Endothelial cell of umbilical vein (primary cell): Measurements from ENCODE around the gene C1QTNF2. TPM values are rescaled to one million over a fixed set of nuclear protein-coding genes. Genes with fewer than 3 reads are reported as not detected.

Experiments used
- BruUV-seq: library from RNA; stranded (reverse); fragments of 400-500 nt; replicated peaks from 2 replicates; lab custom pipeline; 2021; lab: Mats Ljungman, UMichigan
- CTCF ChIA-PET: fragments of 300-600, 350-600 bp; sonication (Branson Sonifier 250); formaldehyde crosslinking; loops from one replicate; lab custom pipeline; 2021; ENCODE audit warnings: antibody characterized with exemption, inconsistent platforms; lab: Charles Lee
- POLR2A ChIA-PET: fragments of 300-600, 350-600 bp; sonication (Branson Sonifier 250); formaldehyde crosslinking; loops from one replicate; lab custom pipeline; 2021; ENCODE audit warnings: antibody characterized with exemption, inconsistent platforms; lab: Charles Lee
- DNase-seq: peaks from one replicate; pipeline ENCODE4 v3.0.0-alpha.2; 2011; ENCODE audit warnings: low read depth, low spot score
- FAIRE-seq: peaks from 2 replicates; lab custom pipeline; 2011; peaks lifted over from hg19 to GRCh38; lab: Jason Lieb, UNC
- H2AFZ ChIP-seq: 2 replicates; pipeline ENCODE4 v1.6.0; 2012; ENCODE audit warnings: low read depth, low read length, control low read depth, inconsistent platforms
- H3K27ac ChIP-seq: 2 replicates; pipeline ENCODE4 v1.5.1; 2011; ENCODE audit warnings: low read depth, mild to moderate bottlenecking, control low read depth, low read length, moderate library complexity; ENCODE audit not compliant: insufficient read depth
- H3K27me3 ChIP-seq, 2 experiments: 2 replicates each; pipeline versions ENCODE4 v1.6.0 to v1.6.1; 2011; ENCODE audit warnings: low read length in 2 of 2, mixed read lengths in 1 of 2; ENCODE audit not compliant: control insufficient read depth in 2 of 2, insufficient read depth in 2 of 2
- H3K36me3 ChIP-seq, 2 experiments: 2 replicates in 1 of 2; 3 replicates in 1 of 2; pipeline ENCODE4 v1.5.1; 2011; ENCODE audit warnings: low read length in 2 of 2, mild to moderate bottlenecking in 1 of 2, moderate library complexity in 1 of 2; ENCODE audit not compliant: control insufficient read depth in 2 of 2, insufficient read depth in 2 of 2; ENCODE audit errors: extremely low read depth in 1 of 2
- H3K4me1 ChIP-seq: 3 replicates; pipeline ENCODE4 v1.5.1; 2011; ENCODE audit warnings: mild to moderate bottlenecking, low read length; ENCODE audit not compliant: control insufficient read depth, insufficient read depth; ENCODE audit errors: extremely low read depth
- H3K4me2 ChIP-seq: 2 replicates; pipeline ENCODE4 v1.6.1; 2011; ENCODE audit warnings: low read length, control low read depth, mixed read lengths; ENCODE audit not compliant: insufficient read depth
- H3K4me3 ChIP-seq, 3 experiments: fragments of 200-600 bp in 1 of 3; sonication (generic), shearing (Covaris generic) in 1 of 3; replicated peaks in 1 of 3; 2 replicates each; pipeline ENCODE4 v1.5.1; 2011 to 2016; ENCODE audit warnings: control low read depth in 3 of 3, low read length in 3 of 3, mild to moderate bottlenecking in 2 of 3, inconsistent platforms in 1 of 3, low read depth in 1 of 3, moderate library complexity in 1 of 3; ENCODE audit not compliant: insufficient read depth in 1 of 3
- H3K79me2 ChIP-seq: 2 replicates; pipeline ENCODE4 v1.6.0; 2012; ENCODE audit warnings: low read length, inconsistent platforms; ENCODE audit not compliant: control insufficient read depth, insufficient read depth
- H3K9ac ChIP-seq: replicated peaks from 2 replicates; pipeline ENCODE3; 2011; ENCODE audit warnings: low read length, control low read depth; ENCODE audit not compliant: insufficient read depth; ENCODE audit errors: extremely low read depth
- H3K9me1 ChIP-seq: replicated peaks from 3 replicates; pipeline ENCODE4 v1.6.0; 2011; ENCODE audit warnings: mild to moderate bottlenecking, low read length; ENCODE audit not compliant: control insufficient read depth, insufficient read depth; ENCODE audit errors: extremely low read depth
- H3K9me3 ChIP-seq: replicated peaks from 2 replicates; pipeline ENCODE4 v1.5.1; 2012; ENCODE audit warnings: low read length, inconsistent platforms; ENCODE audit not compliant: control insufficient read depth, insufficient read depth
- H4K20me1 ChIP-seq: replicated peaks from 2 replicates; pipeline ENCODE3; 2011; ENCODE audit warnings: mild to moderate bottlenecking, low read length; ENCODE audit not compliant: control insufficient read depth, insufficient read depth; ENCODE audit errors: extremely low read depth
- EZH2 ChIP-seq: IDR thresholded peaks from 2 replicates; pipeline ENCODE4 v1.6.1; 2012; ENCODE audit warnings: borderline replicate concordance, low read depth, mild to moderate bottlenecking, moderate library complexity, low read length, inconsistent platforms; ENCODE audit not compliant: severe bottlenecking
- FOS ChIP-seq: IDR thresholded peaks from 2 replicates; pipeline ENCODE4 v1.6.1; 2011; ENCODE audit warnings: mild to moderate bottlenecking, low read length, moderate library complexity, borderline replicate concordance; ENCODE audit not compliant: insufficient read depth
- GATA2 ChIP-seq: IDR thresholded peaks from 2 replicates; pipeline ENCODE4 v1.7.0; 2011; ENCODE audit warnings: low read depth, mild to moderate bottlenecking, moderate library complexity, mixed read lengths, low read length; ENCODE audit not compliant: insufficient read length, insufficient read depth
- JUN ChIP-seq: IDR thresholded peaks from 2 replicates; pipeline ENCODE4 v1.6.1; 2011; ENCODE audit warnings: borderline replicate concordance, low read depth; ENCODE audit not compliant: insufficient read length, insufficient read depth
- MYC ChIP-seq: IDR thresholded peaks from one replicate; pipeline ENCODE4 v1.6.1; 2011; ENCODE audit warnings: mild to moderate bottlenecking, low read depth, low read length
- POLR2A ChIP-seq: IDR thresholded peaks from 2 replicates; pipeline ENCODE4 v1.6.1; 2012; ENCODE audit warnings: low read depth, mild to moderate bottlenecking, control low read depth, low read length
- POLR2AphosphoS5 ChIP-seq: IDR thresholded peaks from 2 replicates; pipeline ENCODE4 v1.6.1; 2012; ENCODE audit warnings: low read depth, mild to moderate bottlenecking, control low read depth, low read length, moderate library complexity; ENCODE audit not compliant: insufficient read depth
- dilution Hi-C: fragments of 300-500 bp; cut with MboI; formaldehyde crosslinking; loops from one replicate; pipeline ENCODE4 v1.15.0; 2019; ENCODE audit warnings: low sequenced_read_pairs; ENCODE audit not compliant: extremely low pct_ligation_motif_present
- intact Hi-C: fragments of 100-400 bp; cut with micrococcal nuclease; formaldehyde crosslinking; loops from one replicate; pipeline ENCODE4 v1.10.0; 2022
- polyA plus RNA-seq, 4 experiments: library from polyadenylated mRNA; depleted of rRNA in 3 of 4; stranded (reverse) in 3 of 4; unstranded in 1 of 4; fragments of >200 nt; gene quantifications; 2 replicates each; pipeline versions ENCODE4 v1.2.1 to v1.2.3, GENCODE V29; 2011 to 2012; ENCODE audit warnings: missing spikeins in 1 of 4
- total RNA-seq: library from RNA; stranded (reverse); gene quantifications from 2 replicates; pipeline ENCODE4 v1.2.3, GENCODE V29; 2021
- TF ChIP-seq, protein P1 (sequence below), 2 donors: IDR thresholded peaks; 1 replicate in 1 of 2; 2 replicates in 1 of 2; pipeline ENCODE4 v1.5.1; 2011; ENCODE audit warnings: low read length in 2 of 2, mild to moderate bottlenecking in 2 of 2, moderate library complexity in 2 of 2, control low read depth in 1 of 2, inconsistent platforms in 1 of 2, low read depth in 1 of 2; ENCODE audit not compliant: insufficient read depth in 1 of 2; ENCODE audit errors: extremely low read depth in 1 of 2
- TF ChIP-seq, protein P2 (sequence below): IDR thresholded peaks from 2 replicates; pipeline ENCODE4 v1.6.1; 2011; ENCODE audit not compliant: insufficient read depth, insufficient read length

C1QTNF2 gene
- total and polyA plus RNA-seq, 2 donors (not counting 3 experiments of a cell fraction or from before 2014, with no cell fraction given) = 0.52 to 0.53 TPM

- peaks cover 29 to 34% of the 10 kb centered on the region in 2 experiments for H3K27me3 ChIP-seq
- dilution Hi-C loops = no loop called here
- no peaks in the 10 kb centered on the region for H4K20me1 ChIP-seq
- H2AFZ ChIP-seq = no peak overlapping the region
- no peak for FAIRE-seq
- intact Hi-C loops = no loop called here
- H3K79me2 ChIP-seq = no peaks in the 10 kb centered on the region
- BruUV-seq = no TSS peak
- H3K36me3 ChIP-seq = no peaks in the 10 kb centered on the region
- H3K4me1 ChIP-seq = peaks cover 7% of the 10 kb centered on the region
- no peaks in the 10 kb centered on the region for H3K9me1 ChIP-seq
- H3K9ac ChIP-seq = no peak overlapping the region
- no peak overlapping the region for H3K27ac ChIP-seq
- H3K4me3 ChIP-seq = no peak overlapping the region
- ChIA-PET CTCF (interaction anchor here (1.3 kb wide), 1 partner anchor 24 kb away, joined by 5 read pairs; no protein-coding TSS in a partner anchor), POLR2A (no interaction called here)
- no peak for DNase-seq
- no peak overlapping the region for H3K4me2 ChIP-seq
- TF ChIP-seq GATA2 (no peak), FOS (no peak), EZH2 (no peak), POLR2AphosphoS5 (no peak), POLR2A (no peak), MYC (no peak), JUN (no peak)
- TF ChIP-seq, protein P1, sequence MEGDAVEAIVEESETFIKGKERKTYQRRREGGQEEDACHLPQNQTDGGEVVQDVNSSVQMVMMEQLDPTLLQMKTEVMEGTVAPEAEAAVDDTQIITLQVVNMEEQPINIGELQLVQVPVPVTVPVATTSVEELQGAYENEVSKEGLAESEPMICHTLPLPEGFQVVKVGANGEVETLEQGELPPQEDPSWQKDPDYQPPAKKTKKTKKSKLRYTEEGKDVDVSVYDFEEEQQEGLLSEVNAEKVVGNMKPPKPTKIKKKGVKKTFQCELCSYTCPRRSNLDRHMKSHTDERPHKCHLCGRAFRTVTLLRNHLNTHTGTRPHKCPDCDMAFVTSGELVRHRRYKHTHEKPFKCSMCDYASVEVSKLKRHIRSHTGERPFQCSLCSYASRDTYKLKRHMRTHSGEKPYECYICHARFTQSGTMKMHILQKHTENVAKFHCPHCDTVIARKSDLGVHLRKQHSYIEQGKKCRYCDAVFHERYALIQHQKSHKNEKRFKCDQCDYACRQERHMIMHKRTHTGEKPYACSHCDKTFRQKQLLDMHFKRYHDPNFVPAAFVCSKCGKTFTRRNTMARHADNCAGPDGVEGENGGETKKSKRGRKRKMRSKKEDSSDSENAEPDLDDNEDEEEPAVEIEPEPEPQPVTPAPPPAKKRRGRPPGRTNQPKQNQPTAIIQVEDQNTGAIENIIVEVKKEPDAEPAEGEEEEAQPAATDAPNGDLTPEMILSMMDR (IDR thresholded peaks at IDR 0.05; ENCODE audit: extremely low read depth in 1 of 2, insufficient read depth in 1 of 2, low read depth in 1 of 2, low read length in 2 of 2) = no peak
- TF ChIP-seq, protein P2, sequence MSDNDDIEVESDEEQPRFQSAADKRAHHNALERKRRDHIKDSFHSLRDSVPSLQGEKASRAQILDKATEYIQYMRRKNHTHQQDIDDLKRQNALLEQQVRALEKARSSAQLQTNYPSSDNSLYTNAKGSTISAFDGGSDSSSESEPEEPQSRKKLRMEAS = no peak
- H3K9me3 ChIP-seq = no peaks in the 10 kb centered on the region
These were observed 3.2 kb downstream of the C1QTNF2 start for GRCh38 chr5:160367261-160367660.
